Retinal pigment epithelial cell (primary cell): ENCODE measurements around the gene ANAPC2.

Experiments
- DNase-seq: peaks from one replicate; pipeline ENCODE4 v3.0.0-alpha.2; 2010; ENCODE audit warnings: low read depth
- H3K4me3 ChIP-seq: 2 replicates; pipeline ENCODE4 v1.5.1; 2011; ENCODE audit warnings: mild to moderate bottlenecking, low read length, control low read depth, moderate library complexity
- TF ChIP-seq, protein P1 (sequence below): conservative IDR thresholded peaks from 2 replicates; pipeline ENCODE4 v1.5.1; 2011; ENCODE audit warnings: low read depth, low read length, control low read depth, inconsistent platforms

The ANAPC2 gene

DNA sequence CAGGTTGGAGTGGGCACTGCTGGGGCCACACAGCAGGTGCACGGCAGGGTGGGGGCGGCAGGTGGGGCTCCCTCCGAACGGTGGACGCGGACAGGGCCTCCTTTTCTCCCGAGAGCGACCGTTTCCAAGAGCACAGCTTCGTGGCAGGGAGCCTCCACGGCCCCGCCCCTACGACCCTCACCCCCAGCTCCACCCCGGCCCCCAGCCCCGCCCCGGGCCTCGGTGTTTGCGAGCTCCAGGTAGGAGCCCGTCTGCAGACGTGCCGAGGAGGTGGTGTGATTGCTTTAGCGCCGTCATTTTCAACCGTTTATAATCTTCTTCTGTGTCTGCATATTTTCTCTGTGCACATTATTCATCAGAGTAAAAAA, 40.6 kb downstream of the ANAPC2 start:
- no peak for DNase-seq
- TF ChIP-seq, protein P1, sequence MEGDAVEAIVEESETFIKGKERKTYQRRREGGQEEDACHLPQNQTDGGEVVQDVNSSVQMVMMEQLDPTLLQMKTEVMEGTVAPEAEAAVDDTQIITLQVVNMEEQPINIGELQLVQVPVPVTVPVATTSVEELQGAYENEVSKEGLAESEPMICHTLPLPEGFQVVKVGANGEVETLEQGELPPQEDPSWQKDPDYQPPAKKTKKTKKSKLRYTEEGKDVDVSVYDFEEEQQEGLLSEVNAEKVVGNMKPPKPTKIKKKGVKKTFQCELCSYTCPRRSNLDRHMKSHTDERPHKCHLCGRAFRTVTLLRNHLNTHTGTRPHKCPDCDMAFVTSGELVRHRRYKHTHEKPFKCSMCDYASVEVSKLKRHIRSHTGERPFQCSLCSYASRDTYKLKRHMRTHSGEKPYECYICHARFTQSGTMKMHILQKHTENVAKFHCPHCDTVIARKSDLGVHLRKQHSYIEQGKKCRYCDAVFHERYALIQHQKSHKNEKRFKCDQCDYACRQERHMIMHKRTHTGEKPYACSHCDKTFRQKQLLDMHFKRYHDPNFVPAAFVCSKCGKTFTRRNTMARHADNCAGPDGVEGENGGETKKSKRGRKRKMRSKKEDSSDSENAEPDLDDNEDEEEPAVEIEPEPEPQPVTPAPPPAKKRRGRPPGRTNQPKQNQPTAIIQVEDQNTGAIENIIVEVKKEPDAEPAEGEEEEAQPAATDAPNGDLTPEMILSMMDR: no peak
- H3K4me3 ChIP-seq: no peak overlapping the region

DNA sequence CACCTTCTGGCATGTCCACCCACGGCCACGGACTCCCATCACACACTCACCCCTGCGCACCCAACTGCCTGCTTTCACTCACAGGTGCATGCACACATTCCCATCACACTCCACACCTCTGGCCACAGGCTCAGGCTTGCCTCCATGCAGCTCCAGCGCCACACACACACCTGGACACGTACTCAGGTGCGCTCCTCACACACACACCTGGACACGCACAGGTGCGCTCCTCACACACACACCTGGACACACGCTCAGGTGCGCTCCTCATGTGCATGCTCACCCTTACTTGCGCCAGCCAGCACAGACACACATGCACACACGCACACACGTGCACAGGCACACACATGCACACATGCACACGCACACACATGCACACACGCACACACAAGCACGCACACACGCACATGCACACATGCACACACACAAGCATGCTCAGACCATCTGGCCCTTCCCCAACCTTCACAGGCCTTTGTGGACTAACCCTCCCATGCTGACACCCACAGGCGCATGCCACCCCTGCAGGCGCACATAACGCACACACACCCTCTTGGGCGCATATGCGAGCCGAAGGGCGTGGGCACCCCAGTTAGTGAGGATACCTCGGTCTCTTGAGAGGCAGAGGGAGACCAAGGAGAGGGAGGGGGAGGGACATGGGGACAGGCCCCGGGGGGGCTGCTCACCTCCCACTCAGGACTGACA, 41.1 kb downstream of the ANAPC2 start:
- DNase-seq: no peak
- H3K4me3 ChIP-seq: no peak overlapping the region
- TF ChIP-seq, protein P1: no peak

DNA sequence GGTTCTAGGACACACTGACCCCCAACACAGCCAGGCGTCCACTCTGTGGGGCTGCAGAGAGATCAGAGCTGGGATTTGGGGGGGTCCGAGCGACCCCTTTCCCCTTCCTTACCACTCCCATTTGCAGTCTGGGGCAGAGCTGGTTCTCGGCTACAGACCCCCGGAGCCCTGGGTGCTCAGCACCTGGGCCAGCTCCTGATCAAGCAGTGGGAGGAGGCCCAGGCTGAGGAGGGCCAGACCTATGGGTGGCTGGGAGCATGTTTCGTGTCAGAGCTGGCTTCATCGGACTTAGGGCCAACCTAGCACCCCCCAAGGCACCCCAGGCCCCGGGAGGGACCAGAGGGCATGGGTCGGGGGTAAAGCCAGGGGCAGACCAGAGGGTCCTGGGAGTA, 41.8 kb downstream of the ANAPC2 start:
- no peak for DNase-seq
- TF ChIP-seq, protein P1: no peak
- no peak overlapping the region for H3K4me3 ChIP-seq

DNA sequence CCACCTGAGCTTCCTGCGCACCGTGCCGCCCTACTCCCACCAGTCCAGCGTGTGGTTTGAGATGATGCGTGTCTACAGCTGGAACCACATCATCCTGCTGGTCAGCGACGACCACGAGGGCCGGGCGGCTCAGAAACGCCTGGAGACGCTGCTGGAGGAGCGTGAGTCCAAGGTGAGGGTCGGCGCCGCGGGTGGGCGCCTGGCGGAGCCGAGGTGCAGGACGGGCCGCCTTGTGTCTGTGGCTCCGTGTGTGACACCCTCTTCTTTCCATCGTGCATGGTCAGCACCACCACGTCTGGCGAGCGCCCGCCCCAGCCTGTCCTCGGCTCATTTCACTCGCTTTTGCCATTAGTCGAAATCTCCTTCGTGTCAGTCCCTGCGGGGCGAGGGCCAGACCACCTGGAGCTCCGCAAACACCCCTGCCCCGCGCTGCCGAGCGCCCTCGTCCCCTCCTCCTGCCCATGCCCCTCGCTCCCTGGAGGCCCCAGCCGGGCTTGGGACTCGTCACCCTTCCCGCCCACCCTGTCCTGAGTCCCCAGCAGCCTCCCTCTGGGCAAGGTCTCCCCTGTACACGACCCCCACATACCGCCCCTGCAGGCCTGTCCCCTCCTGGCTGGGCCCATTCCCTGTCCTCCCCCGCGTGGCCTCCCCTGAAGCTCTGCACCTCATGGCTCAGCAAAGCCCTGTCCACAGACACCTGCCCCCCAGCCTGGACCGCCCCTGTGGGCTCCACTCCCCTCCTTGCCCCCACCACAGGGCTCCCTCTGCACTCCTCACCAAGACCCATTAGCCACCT, 42.4 kb downstream of the ANAPC2 start:
- TF ChIP-seq, protein P1: no peak
- H3K4me3 ChIP-seq: no peak overlapping the region
- DNase-seq: no peak

DNA sequence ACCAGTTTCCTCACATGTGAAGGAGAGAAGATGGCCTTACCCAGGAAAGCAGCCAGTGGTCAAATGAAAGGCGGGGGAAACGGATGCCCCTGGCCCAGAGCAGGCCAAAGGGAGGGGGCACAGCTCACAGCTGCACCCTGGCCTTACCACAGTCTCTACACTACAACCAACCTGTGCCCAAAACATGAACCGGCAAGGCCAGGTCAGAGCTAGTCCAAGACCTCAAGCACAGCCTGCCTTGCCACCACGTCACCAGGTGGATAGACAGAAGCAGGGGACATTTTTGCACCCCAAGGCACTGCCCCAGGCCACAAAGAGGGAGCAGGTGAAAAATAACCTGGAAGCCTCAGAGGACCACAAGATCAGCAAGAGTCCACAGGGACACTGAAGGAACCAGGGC, 44.9 kb downstream of the ANAPC2 start:
- DNase-seq: no peak
- TF ChIP-seq, protein P1: no peak
- H3K4me3 ChIP-seq: no peak overlapping the region

DNA sequence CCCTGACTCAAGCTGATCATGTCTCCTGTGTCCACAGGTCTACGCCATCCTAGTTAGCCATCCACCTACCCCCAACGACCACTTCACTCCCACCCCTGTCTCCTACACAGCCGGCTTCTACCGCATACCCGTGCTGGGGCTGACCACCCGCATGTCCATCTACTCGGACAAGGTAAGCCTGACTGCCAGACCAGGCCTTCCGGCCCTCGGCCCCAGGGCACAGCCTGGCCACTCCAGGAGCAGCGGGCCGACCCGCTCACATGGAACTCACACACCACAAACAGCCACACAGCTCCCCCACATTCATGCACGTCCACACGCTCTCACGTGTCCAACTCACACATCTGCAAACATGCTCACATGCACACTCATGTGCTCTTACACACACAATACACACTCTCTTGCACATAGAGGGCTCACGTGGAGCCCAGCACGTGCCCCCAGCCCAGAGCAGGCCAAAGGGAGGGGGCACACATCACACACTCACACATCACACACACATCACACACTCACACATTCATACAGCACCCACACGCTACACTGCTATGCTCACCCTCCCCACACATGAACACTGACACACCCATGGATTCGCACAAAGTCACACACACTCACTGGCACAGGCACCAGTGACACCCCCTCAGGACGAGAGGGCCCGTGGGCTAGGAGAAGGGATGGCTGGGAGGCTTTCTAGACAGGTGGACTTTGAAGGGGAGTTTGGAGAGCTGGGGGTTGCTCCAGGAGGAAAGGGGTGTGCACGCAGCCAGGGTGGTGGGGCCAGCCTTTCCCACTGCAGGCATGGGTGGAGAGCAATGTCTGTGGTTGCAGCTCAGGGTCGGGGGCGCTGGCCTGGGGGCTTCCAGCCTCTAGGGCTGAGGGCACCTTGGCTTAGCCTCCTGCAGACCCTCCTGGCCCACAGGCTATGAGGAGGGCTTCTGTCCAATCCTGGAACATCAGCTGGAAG, 46.1 kb downstream of the ANAPC2 start:
- no peak overlapping the region for H3K4me3 ChIP-seq
- DNase-seq: no peak
- TF ChIP-seq, protein P1: no peak
